Measurements from ENCODE around the gene PDIA4.
A peak's percentile ranks its signal among the peaks of the same experiment; 100 is the strongest.
"Not testable (repeated sequence)": the region's sequence is repeated elsewhere in the genome, so short reads cannot be mapped to it uniquely, and the experiment has no call there.

Gene PDIA4

DNA sequence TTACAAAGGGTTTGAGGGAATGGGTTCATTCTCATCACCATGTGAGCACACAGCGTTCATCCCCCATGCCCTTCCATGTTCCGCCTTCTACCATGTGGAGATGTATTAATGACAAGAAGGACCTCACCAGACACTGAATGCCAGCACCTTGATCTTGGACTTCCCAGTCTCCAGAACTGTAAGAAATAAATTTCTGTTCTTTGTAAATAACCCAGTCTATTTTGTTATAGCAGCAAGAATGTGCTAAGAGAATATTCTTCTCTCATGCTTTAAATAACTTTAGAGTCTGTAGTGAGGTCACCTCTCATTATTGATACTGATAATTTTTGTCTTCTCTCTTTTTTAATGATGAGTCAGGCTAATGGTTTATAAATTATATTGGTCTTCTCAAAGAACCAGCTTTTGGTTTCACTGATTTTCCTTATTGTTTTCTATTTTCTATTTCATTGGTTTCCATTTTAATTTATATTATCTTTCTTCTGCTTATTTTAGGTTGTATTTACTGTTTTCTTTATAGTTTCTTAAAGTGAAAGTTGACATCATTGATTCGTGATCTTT, 3.1 kb upstream of the PDIA4 start:
- no peak for DNase-seq

DNA sequence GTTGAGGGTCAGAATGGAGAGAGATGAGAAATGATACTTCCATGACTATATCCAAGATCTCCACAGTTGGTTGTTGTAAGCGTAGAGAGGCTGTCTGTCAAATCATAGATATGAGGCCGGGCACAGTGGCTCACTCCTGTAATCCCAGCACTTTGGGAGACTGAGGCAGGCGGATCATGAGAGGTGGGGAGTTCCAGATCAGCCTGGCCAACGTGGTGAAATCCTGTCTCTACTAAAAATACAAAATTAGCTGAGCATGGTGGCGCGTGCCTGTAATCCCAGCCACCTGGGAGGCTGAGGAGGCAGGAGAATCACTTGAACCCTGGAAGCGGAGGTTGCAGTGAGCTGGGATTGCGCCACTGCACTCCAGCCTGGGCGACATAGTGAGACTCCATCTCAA, 2.1 kb upstream of the PDIA4 start:
- DNase-seq = not testable (repeated sequence)

DNA sequence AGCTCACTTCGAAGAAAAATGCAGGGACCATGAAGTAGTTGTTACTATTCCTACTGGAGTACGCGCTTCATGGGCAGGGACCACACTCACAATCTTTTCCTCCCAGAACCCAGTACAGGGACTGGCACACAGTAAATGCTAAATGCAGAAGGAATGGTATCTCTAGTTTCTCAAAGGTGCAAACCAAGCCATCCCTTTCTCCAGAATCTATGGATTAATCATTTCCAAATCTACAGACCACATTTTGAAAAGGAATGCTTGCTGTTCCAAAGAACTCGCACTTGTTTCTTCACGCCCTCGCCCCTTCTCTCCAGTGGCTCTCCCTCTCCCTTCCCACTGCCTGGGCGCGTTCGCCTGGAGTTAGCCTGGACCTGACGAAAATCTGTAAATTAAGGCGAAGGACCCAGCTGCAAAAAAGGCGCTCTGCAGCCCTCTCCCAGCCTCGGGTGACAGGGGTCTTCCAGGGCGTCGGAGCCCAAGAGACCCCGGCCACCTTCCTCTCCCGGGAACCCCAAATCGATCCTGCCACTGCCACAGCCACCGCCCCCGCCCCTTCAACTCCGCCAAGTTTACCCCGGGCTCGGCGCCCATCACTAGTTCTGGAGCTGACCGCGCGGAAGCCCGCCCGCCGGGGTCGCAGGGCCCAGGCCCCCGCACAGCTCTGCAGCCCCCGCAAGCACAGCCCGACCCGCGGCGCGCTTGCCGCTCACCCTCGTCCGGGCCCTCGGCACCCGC, 527 bp downstream of the PDIA4 start:
- DNase-seq = no peak

DNA sequence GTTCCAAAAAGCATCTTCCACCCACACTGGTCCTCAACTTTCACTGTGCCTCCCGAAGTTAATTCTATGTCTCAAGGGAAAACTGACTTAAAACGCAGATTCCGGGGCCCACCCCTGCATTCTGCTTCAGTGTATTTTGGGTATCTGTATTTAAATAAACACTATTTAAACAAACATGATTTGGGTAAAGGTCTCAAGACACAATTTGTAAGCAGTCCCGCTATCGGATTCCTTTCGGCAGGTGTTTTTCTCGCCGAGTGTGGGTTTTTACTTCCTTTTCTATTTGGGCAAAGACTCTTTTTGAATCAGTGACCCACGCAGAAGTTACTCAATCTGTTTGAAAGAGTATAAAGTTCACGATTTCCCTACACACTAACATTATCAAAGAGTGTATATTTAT, 1.2 kb downstream of the PDIA4 start:
- no peak for DNase-seq

DNA sequence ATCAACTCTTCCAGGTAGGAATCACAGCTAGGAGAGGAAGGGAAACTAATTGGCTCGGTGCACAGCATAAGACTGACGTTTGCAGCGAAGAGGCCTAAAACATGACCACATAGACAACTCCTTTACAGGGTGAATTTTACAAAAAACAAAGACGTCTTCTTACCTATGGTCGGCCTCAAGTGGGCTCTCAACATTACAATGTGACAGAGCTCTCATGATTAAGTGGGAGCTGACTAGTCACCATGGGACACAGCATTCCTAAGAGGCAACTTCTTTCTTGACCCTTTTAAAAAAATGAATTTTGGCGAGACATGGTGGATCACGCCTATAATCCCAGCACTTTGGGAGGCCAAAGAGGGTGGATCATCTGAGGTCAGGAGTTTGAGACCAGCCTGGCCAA, 4.6 kb downstream of the PDIA4 start:
- no peak for DNase-seq

DNA sequence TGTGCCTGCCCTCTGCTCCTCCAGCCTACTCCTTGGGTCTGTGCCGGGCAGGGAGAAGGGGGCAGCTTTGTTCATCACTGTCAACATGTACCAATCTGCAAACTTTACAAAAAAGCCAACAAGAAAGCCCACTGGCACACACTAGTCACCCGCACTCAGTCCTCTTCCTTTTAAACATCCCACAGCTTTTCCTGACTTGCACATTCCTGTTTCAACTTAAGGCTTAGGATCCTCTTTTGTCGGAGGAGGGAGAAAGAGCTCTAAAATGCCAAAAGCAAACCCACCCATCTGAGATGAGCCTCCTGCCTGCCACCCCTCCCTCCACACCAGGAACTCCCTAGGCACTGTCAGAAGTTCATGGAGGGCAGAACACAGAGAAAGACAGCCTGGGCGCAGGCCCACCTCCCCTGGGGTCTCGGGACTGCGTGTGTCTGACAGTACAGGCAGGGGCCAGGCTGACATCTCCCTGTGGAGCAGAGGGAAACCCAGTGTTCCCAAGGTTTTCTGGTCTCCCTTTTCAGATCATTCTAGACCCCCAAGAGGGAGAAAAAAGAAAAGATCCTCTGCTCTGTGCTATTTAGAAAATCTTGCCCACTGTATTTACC, 5.4 kb downstream of the PDIA4 start:
- no peak for DNase-seq

DNA sequence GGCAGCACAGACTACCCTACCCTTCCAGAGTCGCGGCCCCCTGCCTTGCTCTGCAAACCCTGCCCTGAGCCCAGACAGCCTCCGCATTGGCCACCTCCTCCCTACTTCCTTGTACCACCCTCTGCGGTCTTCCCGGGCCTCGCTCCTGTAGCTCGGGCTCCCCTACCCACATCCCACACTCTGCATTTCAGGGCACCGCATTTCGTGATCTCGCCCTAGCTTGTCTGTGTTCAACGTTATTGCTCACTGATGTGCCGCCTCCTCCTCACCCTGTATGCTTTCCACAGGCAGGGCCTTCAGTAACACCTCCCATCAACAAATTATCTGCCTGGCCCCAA, 6.6 kb downstream of the PDIA4 start:
- DNase-seq = no peak

DNA sequence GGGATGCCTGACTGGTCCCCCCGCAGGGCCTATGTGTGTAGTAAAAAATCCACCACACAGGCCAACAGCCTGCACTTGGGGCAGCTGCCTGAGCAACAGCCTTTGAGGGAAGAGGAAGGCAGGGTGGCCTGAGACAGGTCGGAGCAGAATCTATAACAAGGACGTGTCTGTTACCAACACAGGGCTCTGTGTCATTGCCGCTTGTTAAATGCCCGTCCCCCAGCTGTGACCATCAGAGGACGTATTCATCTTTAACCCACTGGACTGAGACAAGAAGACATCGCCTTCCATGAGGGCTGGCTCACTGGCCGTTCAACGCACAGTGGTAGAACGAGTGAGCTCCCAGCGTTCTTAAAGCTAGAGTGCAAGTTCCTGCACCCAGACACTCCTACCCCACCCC, 7.8 kb downstream of the PDIA4 start:
- no peak for DNase-seq

DNA sequence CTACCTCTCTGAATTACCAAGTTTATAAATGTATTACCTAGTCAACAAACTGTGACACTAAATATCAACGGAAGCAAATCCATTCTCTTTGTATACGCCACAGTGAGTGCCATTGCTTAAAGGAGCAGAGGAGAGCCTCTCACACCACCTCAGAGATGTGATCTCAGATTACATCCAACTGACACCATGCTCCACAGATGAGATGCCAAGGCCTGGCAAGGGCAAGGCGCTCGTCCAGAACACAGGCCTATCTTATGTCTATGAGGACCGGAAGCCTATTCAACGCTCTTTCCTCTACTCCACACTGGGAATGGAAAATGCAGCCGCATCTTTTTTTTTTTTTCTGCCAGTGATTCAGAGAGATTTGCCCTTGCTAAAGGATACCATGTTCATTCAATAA, 11.4 kb downstream of the PDIA4 start:
- DNase-seq = no peak

DNA sequence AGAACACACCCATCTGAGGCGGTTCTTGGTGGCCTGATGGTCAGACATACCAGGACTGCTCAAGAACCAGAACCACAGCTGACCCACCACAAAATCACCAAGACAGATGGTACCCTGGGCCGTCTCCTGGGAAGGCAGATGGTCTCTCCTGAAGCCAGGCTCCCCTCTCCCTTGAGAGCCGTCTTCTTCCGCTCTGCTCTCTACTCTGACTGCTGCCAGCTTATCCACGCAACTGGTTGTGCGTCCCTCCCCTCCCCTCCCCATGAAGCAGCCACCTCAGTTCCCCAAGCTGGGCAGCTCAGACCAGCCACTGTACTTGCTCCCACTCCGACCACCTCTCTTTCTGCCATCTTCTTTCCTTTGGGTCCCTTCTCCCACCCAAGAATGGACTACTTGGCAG, 14.0 kb downstream of the PDIA4 start:
- DNase-seq = no peak

DNA sequence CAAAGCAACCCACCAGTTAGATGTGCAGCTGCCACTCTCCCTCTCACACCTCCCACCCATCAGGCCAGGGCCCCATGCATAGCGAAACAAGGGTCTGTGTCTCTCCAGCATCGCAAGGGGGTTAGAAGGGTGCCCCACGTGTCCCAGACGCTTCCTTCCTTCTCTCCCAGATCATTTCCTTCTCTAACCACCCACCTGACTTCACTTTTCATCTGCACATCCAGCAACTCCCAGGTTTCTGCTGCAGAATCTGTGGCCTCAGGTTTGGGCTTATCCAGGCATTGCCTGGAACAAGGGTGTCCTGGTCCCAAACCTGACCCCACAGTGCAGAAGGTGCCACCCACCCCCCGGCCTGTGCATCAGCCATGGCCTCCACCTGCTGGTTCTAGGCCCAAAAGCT, 14.4 kb downstream of the PDIA4 start:
- DNase-seq = no peak

DNA sequence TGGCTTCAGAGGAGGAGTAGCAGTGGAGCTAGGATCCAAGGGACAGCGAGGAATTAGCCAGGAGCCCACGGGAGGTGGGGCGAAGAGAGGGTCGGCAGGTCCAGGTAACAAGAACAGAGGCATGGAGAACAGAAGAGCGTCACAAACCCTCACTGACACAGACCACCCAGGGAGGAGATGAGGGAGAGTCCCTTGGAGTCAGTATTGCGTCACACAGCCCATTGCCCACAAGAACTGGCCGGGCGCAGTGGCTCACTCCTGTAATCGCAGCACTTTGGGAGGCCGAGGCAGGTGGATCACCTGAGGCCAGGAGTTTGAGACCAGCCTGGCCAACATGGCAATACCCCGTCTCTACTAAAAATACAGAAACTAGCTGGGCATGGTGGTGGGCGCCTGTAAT, 15.6 kb downstream of the PDIA4 start:
- not testable (repeated sequence) for DNase-seq

DNA sequence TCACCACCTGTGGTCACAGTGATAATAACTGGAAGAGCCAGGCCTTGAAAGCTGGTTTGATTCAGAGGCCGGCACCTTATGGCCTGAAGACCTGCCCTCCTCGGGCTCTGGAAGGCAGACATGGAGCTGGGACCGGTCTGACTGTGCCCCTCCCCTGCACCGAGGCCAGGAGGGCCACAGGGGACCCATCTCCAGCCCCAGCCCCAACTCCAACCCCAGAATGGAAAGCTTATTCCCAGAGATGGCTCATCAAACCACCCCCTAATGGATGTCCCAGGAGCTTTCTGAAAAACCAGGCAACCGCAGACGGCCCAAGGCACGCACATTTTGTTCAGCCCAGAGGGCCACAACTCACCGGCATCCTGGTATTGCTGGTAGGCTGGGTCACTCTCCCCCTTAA, 16.8 kb downstream of the PDIA4 start:
- no peak for DNase-seq

DNA sequence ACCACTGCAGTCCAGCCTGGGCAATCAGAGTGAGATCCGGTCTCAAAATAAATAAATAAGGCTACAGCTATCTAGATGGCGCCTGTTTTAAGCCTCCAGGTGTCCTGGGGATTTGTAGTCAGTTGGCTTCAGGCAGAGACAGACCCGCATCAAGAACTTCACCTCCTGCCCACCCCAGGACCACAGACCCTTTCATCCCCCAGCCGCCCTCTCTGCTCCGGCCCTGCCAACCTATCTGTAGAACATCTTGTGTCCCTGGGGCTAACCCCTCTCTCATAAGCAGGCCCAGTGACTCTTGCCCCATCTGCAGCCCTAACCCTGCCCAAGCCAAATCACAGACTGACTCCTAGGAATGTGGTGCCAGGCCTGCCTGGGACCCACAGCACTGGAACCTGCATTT, 17.9 kb downstream of the PDIA4 start:
- no peak for DNase-seq

DNA sequence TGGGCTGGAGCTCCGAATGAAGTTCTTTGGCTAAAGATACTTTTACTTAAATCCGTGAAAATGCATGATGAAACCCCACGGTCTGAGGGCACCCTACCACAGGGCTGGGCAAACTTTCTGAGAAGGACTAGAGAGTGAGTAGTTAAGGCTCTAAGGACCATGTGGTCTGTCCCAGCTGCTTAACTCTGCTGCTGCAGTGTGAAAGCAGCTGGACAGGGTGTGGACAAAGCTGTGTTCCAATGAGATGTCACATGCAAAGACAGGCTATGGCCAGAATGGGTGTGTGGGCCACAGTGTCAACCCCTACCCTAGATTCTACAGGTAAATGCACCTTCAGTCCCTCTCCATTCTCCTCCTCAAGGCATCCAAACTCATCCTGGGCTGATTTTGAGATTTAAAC, 18.8 kb downstream of the PDIA4 start:
- no peak for DNase-seq

DNA sequence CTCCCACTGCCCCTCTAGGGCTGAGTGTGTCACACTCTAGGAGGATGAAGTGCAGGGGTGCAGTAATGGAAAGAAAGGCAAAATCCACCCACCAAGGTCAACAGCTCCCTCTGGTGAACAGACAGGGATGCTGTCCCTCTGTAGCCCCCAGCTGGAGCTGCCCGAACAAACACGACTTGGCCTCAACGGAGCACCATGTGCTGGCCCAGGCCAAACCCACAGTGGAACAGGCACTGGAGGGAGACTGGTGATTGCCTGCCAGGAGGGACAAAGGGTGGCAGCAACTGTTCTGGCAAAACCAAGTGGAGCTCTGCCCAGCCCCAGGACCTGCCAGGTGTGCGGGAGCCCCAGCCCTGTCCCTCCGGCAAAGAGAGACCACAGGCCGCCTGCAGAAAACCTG, 20.7 kb downstream of the PDIA4 start:
- DNase-seq = no peak

DNA sequence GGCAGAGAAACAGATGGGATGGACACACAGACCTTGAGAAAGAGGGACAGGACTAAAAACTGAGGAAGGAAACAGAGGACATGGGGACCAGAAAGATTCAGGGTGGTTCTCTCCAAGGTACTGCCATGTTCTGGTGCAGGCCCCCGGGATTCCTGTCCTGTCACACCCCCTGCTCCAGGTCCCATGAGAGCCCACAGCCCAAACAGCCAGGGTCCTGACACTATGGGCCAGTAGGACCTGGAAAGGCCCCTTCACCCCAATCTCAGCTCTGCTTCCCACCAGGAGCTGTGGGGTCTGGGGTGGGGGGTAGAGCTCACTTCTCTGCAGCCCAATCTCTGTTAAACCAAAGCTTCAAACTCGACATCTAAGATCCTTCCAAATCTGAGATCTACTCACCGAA, 21.2 kb downstream of the PDIA4 start:
- no peak for DNase-seq

DNA sequence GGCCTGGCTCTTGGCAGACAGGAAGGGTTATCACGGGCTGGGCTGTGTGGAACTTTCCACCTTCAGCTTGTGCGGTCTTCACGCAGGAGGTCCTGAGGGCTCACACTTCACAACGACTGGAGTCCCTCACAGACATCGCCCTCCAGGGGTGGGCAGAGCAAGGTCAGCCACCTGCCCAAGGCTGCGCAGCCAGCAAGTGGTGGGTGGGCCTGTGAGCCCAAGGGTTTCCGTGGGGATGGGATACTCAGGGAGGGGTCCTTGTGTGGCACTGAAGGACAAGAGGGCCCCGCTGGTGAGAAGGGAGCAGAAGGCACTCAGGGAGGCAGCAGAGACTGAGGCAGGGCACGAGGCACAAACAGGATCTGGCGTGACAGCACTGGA, 22.0 kb downstream of the PDIA4 start:
- no peak for DNase-seq

DNA sequence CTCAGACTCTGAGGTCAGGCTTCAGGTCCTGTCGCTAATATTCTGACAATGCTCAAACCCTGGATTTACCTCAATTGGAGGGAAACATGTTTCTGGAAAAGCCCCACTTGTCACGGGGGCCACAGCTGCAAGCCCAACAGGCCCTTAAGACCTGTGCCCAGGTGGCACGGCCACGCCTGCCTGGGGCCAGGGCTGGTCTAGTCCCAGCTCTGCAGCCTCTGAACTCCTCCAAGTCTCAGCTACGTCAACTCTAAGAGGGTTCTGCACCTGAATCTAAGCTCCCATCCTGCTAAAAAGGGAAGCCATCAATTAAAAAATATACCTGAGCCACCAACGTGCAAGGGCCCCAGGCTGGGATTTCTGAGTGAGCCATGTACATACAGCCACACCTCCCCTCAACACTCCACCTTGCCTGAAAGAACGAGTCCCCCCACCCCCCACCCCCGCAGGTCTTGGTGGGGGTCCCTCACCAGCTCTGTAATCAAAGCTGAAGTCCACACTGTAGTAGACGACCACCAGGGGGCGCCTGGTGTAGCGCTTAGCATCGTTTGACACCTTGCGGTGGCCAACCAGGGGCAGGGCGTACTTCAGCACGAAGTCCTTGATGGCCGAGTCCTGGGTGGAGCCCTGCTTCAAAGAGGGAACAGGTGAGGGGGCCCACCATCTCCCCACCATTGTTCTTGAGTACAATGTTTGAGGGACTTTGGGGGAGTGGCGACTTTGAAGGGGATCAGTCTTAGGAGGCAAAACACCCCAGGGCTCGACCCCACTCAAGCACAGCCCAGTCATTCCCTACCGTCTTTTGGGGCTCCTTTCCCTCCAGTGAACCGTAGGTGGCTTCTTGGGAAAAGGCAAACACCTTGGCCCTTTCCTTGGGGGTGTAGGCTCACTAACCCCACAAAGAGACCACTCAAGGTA, 22.6 kb downstream of the PDIA4 start:
- DNase-seq = peak; percentile 23

DNA sequence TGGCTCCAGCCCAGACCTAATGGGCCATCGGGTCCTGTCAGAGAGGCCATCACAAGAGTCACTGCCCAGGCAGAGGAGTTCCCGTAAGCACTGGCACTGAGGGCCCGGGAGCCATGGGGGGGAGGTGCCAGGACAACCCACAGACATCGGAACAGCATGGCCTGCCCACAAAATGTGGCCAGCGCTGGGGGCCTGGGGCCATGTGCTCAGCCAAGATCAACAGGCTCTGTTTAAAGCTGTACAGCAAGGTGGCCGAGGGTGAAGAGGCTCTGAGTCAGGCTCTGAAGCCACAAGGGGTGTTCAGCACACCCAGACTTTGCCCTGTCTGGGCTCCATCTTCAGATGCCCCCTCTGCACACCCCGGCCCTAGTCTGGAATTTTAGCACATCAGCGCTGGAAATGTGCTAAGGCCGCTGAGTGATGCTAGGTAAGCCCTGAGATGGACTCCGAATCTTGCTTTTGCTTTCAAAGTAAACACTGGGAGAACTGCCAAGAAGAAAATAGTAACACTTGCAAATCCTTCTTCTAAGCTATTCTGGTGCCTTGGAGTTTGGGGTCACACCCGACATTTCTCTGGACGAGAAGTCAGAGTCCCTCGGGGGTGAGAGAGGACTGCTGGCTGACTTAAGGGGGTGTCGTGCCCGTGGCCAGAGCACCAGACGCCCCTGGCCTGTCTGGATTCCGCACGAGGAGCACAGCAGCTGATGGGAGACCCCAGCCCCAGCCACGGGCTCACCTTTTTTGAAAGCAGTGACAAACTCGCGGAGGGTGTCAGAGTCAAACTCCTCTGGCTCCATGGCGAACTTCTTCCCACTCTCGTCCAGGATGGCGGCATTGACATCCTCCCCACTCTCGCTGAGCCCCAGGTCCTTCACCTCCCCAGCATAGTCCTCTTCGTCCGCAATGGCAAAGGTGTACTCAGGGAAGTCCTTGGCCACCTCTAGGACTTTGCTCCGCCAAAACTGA, 23.6 kb downstream of the PDIA4 start:
- no peak for DNase-seq

DNA sequence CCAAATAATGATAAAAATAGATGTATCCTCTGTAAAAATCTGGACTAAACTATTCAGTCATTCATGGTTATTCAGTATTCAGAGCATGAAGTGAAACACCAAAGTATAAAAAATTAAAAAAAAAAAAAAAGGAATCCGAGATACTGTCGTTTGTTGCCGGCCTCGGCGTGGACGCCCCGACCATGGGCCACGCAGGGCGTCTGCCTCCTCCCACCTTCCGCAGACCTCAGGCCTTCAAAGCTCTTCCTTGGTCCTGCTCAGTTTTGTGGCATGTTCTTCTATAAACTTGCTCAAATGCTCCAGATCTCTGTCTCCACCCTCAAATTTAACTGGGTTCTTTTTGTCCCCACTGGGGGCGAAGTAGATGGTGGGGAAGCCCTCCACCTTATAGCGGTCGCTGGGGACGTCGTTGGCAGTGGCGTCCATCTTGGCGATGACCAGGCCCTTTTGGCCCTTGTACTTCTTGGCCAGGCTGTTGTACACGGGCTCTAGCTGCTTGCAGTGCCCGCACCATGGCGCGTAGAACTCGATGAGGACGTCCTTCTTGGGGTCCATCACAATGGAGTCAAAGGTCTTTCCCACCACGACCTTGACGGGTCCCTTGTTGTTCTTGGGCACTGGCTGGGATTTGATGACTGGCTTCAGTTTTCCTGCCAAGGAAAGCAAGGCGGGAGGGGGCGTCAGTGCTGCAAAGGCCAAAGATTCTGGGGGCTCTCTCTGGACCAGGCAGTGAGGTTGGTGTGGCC, 24.6 kb downstream of the PDIA4 start:
- DNase-seq = no peak

DNA sequence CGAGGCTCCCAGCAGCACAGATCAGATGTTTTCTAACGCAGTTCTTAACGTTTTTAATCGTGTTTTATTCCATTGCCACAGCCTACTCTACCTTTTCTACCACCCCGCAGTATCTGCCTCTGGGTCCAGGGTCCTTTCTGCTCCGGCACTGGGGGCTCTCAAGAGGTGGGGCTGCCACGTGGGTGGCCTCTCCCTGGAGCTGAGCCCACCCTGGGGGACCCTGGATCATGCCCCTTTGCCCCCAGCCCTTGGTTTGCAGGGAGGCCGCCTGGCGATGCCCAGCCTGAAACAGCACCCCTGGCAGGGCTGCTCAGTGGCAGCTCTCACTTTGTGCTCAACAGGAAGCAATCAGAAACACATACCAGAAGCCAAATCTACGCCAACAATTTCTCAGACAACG, 25.3 kb downstream of the PDIA4 start:
- DNase-seq = no peak
